Right kidney (tissue), 9 donors: ENCODE data around the gene KRTAP4-1.
"Not testable (repeated sequence)": the region's sequence is repeated elsewhere in the genome, so short reads cannot be mapped to it uniquely, and the experiment has no call there.

Experiments
- DNase-seq: peaks from one replicate; pipeline ENCODE4 v3.0.0-alpha.2; 2016
- long read RNA-seq, 8 donors: transcript quantifications; one replicate each; lab custom pipeline, GENCODE V29; 2026

The KRTAP4-1 gene
- long read RNA-seq, donor 1, result 0 reads
- long read RNA-seq, donor 2, result 0 reads
- long read RNA-seq, donor 3, result 0 reads
- long read RNA-seq, donor 4, result 0 reads
- long read RNA-seq, donor 5, result 0 reads
- long read RNA-seq, donor 6, result 0 reads
- long read RNA-seq, donor 7, result 0 reads
- long read RNA-seq, donor 8, result 0 reads

- no peak for DNase-seq
Observed at GRCh38 chr17:41184480-41184961, at the start of gene KRTAP4-1. Gene KRTAP4-1, minus strand, starts transcription at chr17:41184911. Its CDS starts 57 bp downstream, at chr17:41184854.

- DNase-seq, result not testable (repeated sequence)
Observed at GRCh38 chr17:41232399-41233105, 47.8 kb upstream of the KRTAP4-1 start, which contains the start of gene KRTAP9-3. Gene KRTAP9-3, plus strand, starts transcription at chr17:41232449. Its CDS starts 53 bp downstream, at chr17:41232502.

GRCh38 chr17:41231731-41232130 lies 47.0 kb upstream of the KRTAP4-1 start:
- DNase-seq, result no peak

GRCh38 chr17:41230094-41230493 lies 45.4 kb upstream of the KRTAP4-1 start:
- DNase-seq, result no peak

GRCh38 chr17:41226598-41227095 lies 41.9 kb upstream of the KRTAP4-1 start, which contains the start of gene KRTAP9-2:
Gene KRTAP9-2, plus strand, starts transcription at chr17:41226648. Its CDS starts 7 bp downstream, at chr17:41226655.
- not testable (repeated sequence) for DNase-seq

GRCh38 chr17:41226051-41226450 lies 41.3 kb upstream of the KRTAP4-1 start:
- no peak for DNase-seq

- no peak for DNase-seq
Observed at GRCh38 chr17:41223821-41224220, 39.1 kb upstream of the KRTAP4-1 start.

- DNase-seq, result no peak
Observed at GRCh38 chr17:41215681-41216080, 31.0 kb upstream of the KRTAP4-1 start.

GRCh38 chr17:41212524-41213169 lies 27.9 kb upstream of the KRTAP4-1 start:
- DNase-seq, result no peak

- DNase-seq, result no peak
Observed at GRCh38 chr17:41211845-41212466, 27.2 kb upstream of the KRTAP4-1 start.

GRCh38 chr17:41199421-41200078 lies 14.8 kb upstream of the KRTAP4-1 start:
- no peak for DNase-seq

GRCh38 chr17:41196068-41196467 lies 11.4 kb upstream of the KRTAP4-1 start:
- no peak for DNase-seq

- no peak for DNase-seq
Observed at GRCh38 chr17:41190328-41190727, 5.6 kb upstream of the KRTAP4-1 start.

GRCh38 chr17:41189837-41190318 lies 5.2 kb upstream of the KRTAP4-1 start, which contains the start of gene KRTAP9-1:
Gene KRTAP9-1, plus strand, starts transcription at chr17:41189887. Its CDS starts 0 bp downstream, at chr17:41189887.
- DNase-seq, result not testable (repeated sequence)

- DNase-seq, result no peak
Observed at GRCh38 chr17:41186872-41187271, 2.2 kb upstream of the KRTAP4-1 start.

GRCh38 chr17:41185001-41185400 lies 290 bp upstream of the KRTAP4-1 start:
- DNase-seq, result no peak

GRCh38 chr17:41178843-41179616 lies 5.7 kb downstream of the KRTAP4-1 start:
- DNase-seq, result no peak

GRCh38 chr17:41178341-41178740 lies 6.4 kb downstream of the KRTAP4-1 start:
- no peak for DNase-seq

- no peak for DNase-seq
Observed at GRCh38 chr17:41177727-41178271, 6.9 kb downstream of the KRTAP4-1 start, which contains the start of gene KRTAP4-2. Gene KRTAP4-2, minus strand, starts transcription at chr17:41178221. Its CDS starts 57 bp downstream, at chr17:41178164.

- no peak for DNase-seq
Observed at GRCh38 chr17:41176744-41177387, 7.8 kb downstream of the KRTAP4-1 start.
